Endothelial cell of umbilical vein (primary cell): ENCODE results near the gene TPPP2. TPM values are rescaled to one million over a fixed set of nuclear protein-coding genes. Genes with fewer than 3 reads are reported as not detected.

Experiments used
- BruUV-seq: library from RNA; stranded (reverse); fragments of 400-500 nt; replicated peaks from 2 replicates; lab custom pipeline; 2021; lab: Mats Ljungman, UMichigan
- CTCF ChIA-PET: fragments of 300-600, 350-600 bp; sonication (Branson Sonifier 250); formaldehyde crosslinking; loops from one replicate; lab custom pipeline; 2021; ENCODE audit warnings: antibody characterized with exemption, inconsistent platforms; lab: Charles Lee
- POLR2A ChIA-PET: fragments of 300-600, 350-600 bp; sonication (Branson Sonifier 250); formaldehyde crosslinking; loops from one replicate; lab custom pipeline; 2021; ENCODE audit warnings: antibody characterized with exemption, inconsistent platforms; lab: Charles Lee
- DNase-seq: peaks from one replicate; pipeline ENCODE4 v3.0.0-alpha.2; 2011; ENCODE audit warnings: low read depth, low spot score
- FAIRE-seq: peaks from 2 replicates; lab custom pipeline; 2011; peaks lifted over from hg19 to GRCh38; lab: Jason Lieb, UNC
- H2AFZ ChIP-seq: 2 replicates; pipeline ENCODE4 v1.6.0; 2012; ENCODE audit warnings: low read depth, low read length, control low read depth, inconsistent platforms
- H3K27ac ChIP-seq: 2 replicates; pipeline ENCODE4 v1.5.1; 2011; ENCODE audit warnings: low read depth, mild to moderate bottlenecking, control low read depth, low read length, moderate library complexity; ENCODE audit not compliant: insufficient read depth
- H3K27me3 ChIP-seq, 2 experiments: 2 replicates each; pipeline versions ENCODE4 v1.6.0 to v1.6.1; 2011; ENCODE audit warnings: low read length in 2 of 2, mixed read lengths in 1 of 2; ENCODE audit not compliant: control insufficient read depth in 2 of 2, insufficient read depth in 2 of 2
- H3K36me3 ChIP-seq, 2 experiments: 2 replicates in 1 of 2; 3 replicates in 1 of 2; pipeline ENCODE4 v1.5.1; 2011; ENCODE audit warnings: low read length in 2 of 2, mild to moderate bottlenecking in 1 of 2, moderate library complexity in 1 of 2; ENCODE audit not compliant: control insufficient read depth in 2 of 2, insufficient read depth in 2 of 2; ENCODE audit errors: extremely low read depth in 1 of 2
- H3K4me1 ChIP-seq: 3 replicates; pipeline ENCODE4 v1.5.1; 2011; ENCODE audit warnings: mild to moderate bottlenecking, low read length; ENCODE audit not compliant: control insufficient read depth, insufficient read depth; ENCODE audit errors: extremely low read depth
- H3K4me2 ChIP-seq: 2 replicates; pipeline ENCODE4 v1.6.1; 2011; ENCODE audit warnings: low read length, control low read depth, mixed read lengths; ENCODE audit not compliant: insufficient read depth
- H3K4me3 ChIP-seq, 3 experiments: fragments of 200-600 bp in 1 of 3; sonication (generic), shearing (Covaris generic) in 1 of 3; replicated peaks in 1 of 3; 2 replicates each; pipeline ENCODE4 v1.5.1; 2011 to 2016; ENCODE audit warnings: control low read depth in 3 of 3, low read length in 3 of 3, mild to moderate bottlenecking in 2 of 3, inconsistent platforms in 1 of 3, low read depth in 1 of 3, moderate library complexity in 1 of 3; ENCODE audit not compliant: insufficient read depth in 1 of 3
- H3K79me2 ChIP-seq: 2 replicates; pipeline ENCODE4 v1.6.0; 2012; ENCODE audit warnings: low read length, inconsistent platforms; ENCODE audit not compliant: control insufficient read depth, insufficient read depth
- H3K9ac ChIP-seq: replicated peaks from 2 replicates; pipeline ENCODE3; 2011; ENCODE audit warnings: low read length, control low read depth; ENCODE audit not compliant: insufficient read depth; ENCODE audit errors: extremely low read depth
- H3K9me1 ChIP-seq: replicated peaks from 3 replicates; pipeline ENCODE4 v1.6.0; 2011; ENCODE audit warnings: mild to moderate bottlenecking, low read length; ENCODE audit not compliant: control insufficient read depth, insufficient read depth; ENCODE audit errors: extremely low read depth
- H3K9me3 ChIP-seq: replicated peaks from 2 replicates; pipeline ENCODE4 v1.5.1; 2012; ENCODE audit warnings: low read length, inconsistent platforms; ENCODE audit not compliant: control insufficient read depth, insufficient read depth
- H4K20me1 ChIP-seq: replicated peaks from 2 replicates; pipeline ENCODE3; 2011; ENCODE audit warnings: mild to moderate bottlenecking, low read length; ENCODE audit not compliant: control insufficient read depth, insufficient read depth; ENCODE audit errors: extremely low read depth
- EZH2 ChIP-seq: IDR thresholded peaks from 2 replicates; pipeline ENCODE4 v1.6.1; 2012; ENCODE audit warnings: borderline replicate concordance, low read depth, mild to moderate bottlenecking, moderate library complexity, low read length, inconsistent platforms; ENCODE audit not compliant: severe bottlenecking
- FOS ChIP-seq: IDR thresholded peaks from 2 replicates; pipeline ENCODE4 v1.6.1; 2011; ENCODE audit warnings: mild to moderate bottlenecking, low read length, moderate library complexity, borderline replicate concordance; ENCODE audit not compliant: insufficient read depth
- GATA2 ChIP-seq: IDR thresholded peaks from 2 replicates; pipeline ENCODE4 v1.7.0; 2011; ENCODE audit warnings: low read depth, mild to moderate bottlenecking, moderate library complexity, mixed read lengths, low read length; ENCODE audit not compliant: insufficient read length, insufficient read depth
- JUN ChIP-seq: IDR thresholded peaks from 2 replicates; pipeline ENCODE4 v1.6.1; 2011; ENCODE audit warnings: borderline replicate concordance, low read depth; ENCODE audit not compliant: insufficient read length, insufficient read depth
- MYC ChIP-seq: IDR thresholded peaks from one replicate; pipeline ENCODE4 v1.6.1; 2011; ENCODE audit warnings: mild to moderate bottlenecking, low read depth, low read length
- POLR2A ChIP-seq: IDR thresholded peaks from 2 replicates; pipeline ENCODE4 v1.6.1; 2012; ENCODE audit warnings: low read depth, mild to moderate bottlenecking, control low read depth, low read length
- POLR2AphosphoS5 ChIP-seq: IDR thresholded peaks from 2 replicates; pipeline ENCODE4 v1.6.1; 2012; ENCODE audit warnings: low read depth, mild to moderate bottlenecking, control low read depth, low read length, moderate library complexity; ENCODE audit not compliant: insufficient read depth
- dilution Hi-C: fragments of 300-500 bp; cut with MboI; formaldehyde crosslinking; loops from one replicate; pipeline ENCODE4 v1.15.0; 2019; ENCODE audit warnings: low sequenced_read_pairs; ENCODE audit not compliant: extremely low pct_ligation_motif_present
- intact Hi-C: fragments of 100-400 bp; cut with micrococcal nuclease; formaldehyde crosslinking; loops from one replicate; pipeline ENCODE4 v1.10.0; 2022
- polyA plus RNA-seq, 4 experiments: library from polyadenylated mRNA; depleted of rRNA in 3 of 4; stranded (reverse) in 3 of 4; unstranded in 1 of 4; fragments of >200 nt; gene quantifications; 2 replicates each; pipeline versions ENCODE4 v1.2.1 to v1.2.3, GENCODE V29; 2011 to 2012; ENCODE audit warnings: missing spikeins in 1 of 4
- total RNA-seq: library from RNA; stranded (reverse); gene quantifications from 2 replicates; pipeline ENCODE4 v1.2.3, GENCODE V29; 2021
- TF ChIP-seq, protein P1 (sequence below): IDR thresholded peaks from 2 replicates; pipeline ENCODE4 v1.6.1; 2011; ENCODE audit not compliant: insufficient read depth, insufficient read length
- TF ChIP-seq, protein P2 (sequence below), 2 donors: IDR thresholded peaks; 1 replicate in 1 of 2; 2 replicates in 1 of 2; pipeline ENCODE4 v1.5.1; 2011; ENCODE audit warnings: low read length in 2 of 2, mild to moderate bottlenecking in 2 of 2, moderate library complexity in 2 of 2, control low read depth in 1 of 2, inconsistent platforms in 1 of 2, low read depth in 1 of 2; ENCODE audit not compliant: insufficient read depth in 1 of 2; ENCODE audit errors: extremely low read depth in 1 of 2

The TPPP2 gene
- total and polyA plus RNA-seq, 2 donors (not counting 3 experiments of a cell fraction or from before 2014, with no cell fraction given) = not detected

DNA sequence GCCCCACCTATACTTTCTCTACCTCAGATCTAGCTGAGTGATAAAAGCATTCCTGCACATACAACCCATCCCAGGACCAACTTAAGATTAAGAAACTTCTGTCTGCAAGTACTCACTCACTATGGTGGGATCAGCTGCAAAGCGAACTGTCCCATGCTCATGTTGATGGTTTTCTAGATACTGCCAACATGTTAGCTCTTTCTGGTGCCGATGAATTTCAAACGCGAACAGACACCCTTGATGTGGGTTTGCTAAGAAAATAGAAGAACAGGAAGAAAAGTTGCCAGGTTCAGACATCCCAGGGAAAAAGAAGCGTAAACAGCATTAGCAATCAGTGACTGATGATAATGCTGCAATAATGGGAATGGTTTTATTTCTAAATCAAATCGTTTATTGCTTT, 32.5 kb upstream of the TPPP2 start:
- Histone ChIP-seq H3K79me2 (no peaks in the 10 kb centered on the region), H3K4me3 (no peak overlapping the region), H4K20me1 (no peaks in the 10 kb centered on the region), H2AFZ (no peak overlapping the region), H3K27me3 (no peaks in the 10 kb centered on the region), H3K9me1 (no peaks in the 10 kb centered on the region), H3K4me1 (no peaks in the 10 kb centered on the region), H3K9me3 (no peaks in the 10 kb centered on the region), H3K4me2 (no peak overlapping the region), H3K27ac (no peak overlapping the region), H3K36me3 (peaks cover 15 to 17% of the 10 kb centered on the region in 2 experiments), H3K9ac (no peak overlapping the region)
- ChIA-PET CTCF (interaction anchor here (0.7 to 3.5 kb wide), 6 partner anchors 8 to 140 kb away, joined by 3 to 23 read pairs (median 6); no protein-coding TSS in a partner anchor), POLR2A (no interaction called here)
- FAIRE-seq (no peak), DNase-seq (no peak)
- no TSS peak for BruUV-seq
- TF ChIP-seq POLR2AphosphoS5 = no peak
- TF ChIP-seq, protein P1, sequence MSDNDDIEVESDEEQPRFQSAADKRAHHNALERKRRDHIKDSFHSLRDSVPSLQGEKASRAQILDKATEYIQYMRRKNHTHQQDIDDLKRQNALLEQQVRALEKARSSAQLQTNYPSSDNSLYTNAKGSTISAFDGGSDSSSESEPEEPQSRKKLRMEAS = no peak
- no peak for TF ChIP-seq JUN
- no peak for TF ChIP-seq MYC
- no peak for TF ChIP-seq FOS
- TF ChIP-seq GATA2 = no peak
- no peak for TF ChIP-seq EZH2
- intact Hi-C loops = no loop called here
- dilution Hi-C loops = no loop called here

DNA sequence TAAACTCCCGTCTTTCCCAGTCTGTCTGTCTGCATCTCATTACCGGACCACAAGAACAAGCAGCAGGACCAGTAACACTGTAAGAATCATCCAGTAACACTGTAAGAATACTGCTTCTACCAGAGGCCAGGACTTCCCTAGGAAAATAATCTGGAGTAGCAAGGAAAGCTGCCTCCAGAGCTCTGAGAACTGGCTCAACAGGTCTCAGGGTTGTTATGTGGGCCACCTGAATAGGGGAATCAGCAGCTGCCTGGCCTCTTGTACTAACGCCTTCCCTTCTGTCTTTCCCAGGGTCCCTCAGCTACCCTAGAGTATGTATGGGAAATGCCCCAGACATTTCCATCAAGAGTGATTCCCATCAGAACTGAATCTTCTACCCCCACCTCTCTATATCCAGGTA, 31.9 kb upstream of the TPPP2 start:
- Histone ChIP-seq H3K27ac (no peak overlapping the region), H3K9me3 (no peaks in the 10 kb centered on the region), H3K36me3 (peaks cover 15 to 17% of the 10 kb centered on the region in 2 experiments), H3K79me2 (no peaks in the 10 kb centered on the region), H4K20me1 (no peaks in the 10 kb centered on the region), H3K9me1 (no peaks in the 10 kb centered on the region), H3K4me1 (no peaks in the 10 kb centered on the region), H2AFZ (no peak overlapping the region), H3K4me3 (no peak overlapping the region), H3K27me3 (no peaks in the 10 kb centered on the region), H3K9ac (no peak overlapping the region), H3K4me2 (no peak overlapping the region)
- intact Hi-C loops (no loop called here), dilution Hi-C loops (no loop called here)
- no peak for FAIRE-seq
- ChIA-PET CTCF (interaction anchor here (1.2 to 3.4 kb wide), 3 partner anchors 17 to 141 kb away, joined by 3 to 23 read pairs (median 9); no protein-coding TSS in a partner anchor), POLR2A (no interaction called here)
- DNase-seq = no peak
- no TSS peak for BruUV-seq
- TF ChIP-seq EZH2 (no peak), POLR2AphosphoS5 (no peak), JUN (no peak), GATA2 (no peak), FOS (no peak), POLR2A (no peak), MYC (no peak)
- TF ChIP-seq, protein P1 = no peak
- TF ChIP-seq, protein P2, sequence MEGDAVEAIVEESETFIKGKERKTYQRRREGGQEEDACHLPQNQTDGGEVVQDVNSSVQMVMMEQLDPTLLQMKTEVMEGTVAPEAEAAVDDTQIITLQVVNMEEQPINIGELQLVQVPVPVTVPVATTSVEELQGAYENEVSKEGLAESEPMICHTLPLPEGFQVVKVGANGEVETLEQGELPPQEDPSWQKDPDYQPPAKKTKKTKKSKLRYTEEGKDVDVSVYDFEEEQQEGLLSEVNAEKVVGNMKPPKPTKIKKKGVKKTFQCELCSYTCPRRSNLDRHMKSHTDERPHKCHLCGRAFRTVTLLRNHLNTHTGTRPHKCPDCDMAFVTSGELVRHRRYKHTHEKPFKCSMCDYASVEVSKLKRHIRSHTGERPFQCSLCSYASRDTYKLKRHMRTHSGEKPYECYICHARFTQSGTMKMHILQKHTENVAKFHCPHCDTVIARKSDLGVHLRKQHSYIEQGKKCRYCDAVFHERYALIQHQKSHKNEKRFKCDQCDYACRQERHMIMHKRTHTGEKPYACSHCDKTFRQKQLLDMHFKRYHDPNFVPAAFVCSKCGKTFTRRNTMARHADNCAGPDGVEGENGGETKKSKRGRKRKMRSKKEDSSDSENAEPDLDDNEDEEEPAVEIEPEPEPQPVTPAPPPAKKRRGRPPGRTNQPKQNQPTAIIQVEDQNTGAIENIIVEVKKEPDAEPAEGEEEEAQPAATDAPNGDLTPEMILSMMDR (IDR thresholded peaks at IDR 0.05; ENCODE audit: extremely low read depth in 1 of 2, insufficient read depth in 1 of 2, low read depth in 1 of 2, low read length in 2 of 2) = no peak
